Endothelial cell of umbilical vein (primary cell): ENCODE results near the gene CNOT10. TPM values are rescaled to one million over a fixed set of nuclear protein-coding genes. Genes with fewer than 3 reads are reported as not detected.

Experiments used
- BruUV-seq: library from RNA; stranded (reverse); fragments of 400-500 nt; replicated peaks from 2 replicates; lab custom pipeline; 2021; lab: Mats Ljungman, UMichigan
- CTCF ChIA-PET: fragments of 300-600, 350-600 bp; sonication (Branson Sonifier 250); formaldehyde crosslinking; loops from one replicate; lab custom pipeline; 2021; ENCODE audit warnings: antibody characterized with exemption, inconsistent platforms; lab: Charles Lee
- POLR2A ChIA-PET: fragments of 300-600, 350-600 bp; sonication (Branson Sonifier 250); formaldehyde crosslinking; loops from one replicate; lab custom pipeline; 2021; ENCODE audit warnings: antibody characterized with exemption, inconsistent platforms; lab: Charles Lee
- DNase-seq: peaks from one replicate; pipeline ENCODE4 v3.0.0-alpha.2; 2011; ENCODE audit warnings: low read depth, low spot score
- FAIRE-seq: peaks from 2 replicates; lab custom pipeline; 2011; peaks lifted over from hg19 to GRCh38; lab: Jason Lieb, UNC
- H2AFZ ChIP-seq: 2 replicates; pipeline ENCODE4 v1.6.0; 2012; ENCODE audit warnings: low read depth, low read length, control low read depth, inconsistent platforms
- H3K27ac ChIP-seq: 2 replicates; pipeline ENCODE4 v1.5.1; 2011; ENCODE audit warnings: low read depth, mild to moderate bottlenecking, control low read depth, low read length, moderate library complexity; ENCODE audit not compliant: insufficient read depth
- H3K27me3 ChIP-seq, 2 experiments: 2 replicates each; pipeline versions ENCODE4 v1.6.0 to v1.6.1; 2011; ENCODE audit warnings: low read length in 2 of 2, mixed read lengths in 1 of 2; ENCODE audit not compliant: control insufficient read depth in 2 of 2, insufficient read depth in 2 of 2
- H3K36me3 ChIP-seq, 2 experiments: 2 replicates in 1 of 2; 3 replicates in 1 of 2; pipeline ENCODE4 v1.5.1; 2011; ENCODE audit warnings: low read length in 2 of 2, mild to moderate bottlenecking in 1 of 2, moderate library complexity in 1 of 2; ENCODE audit not compliant: control insufficient read depth in 2 of 2, insufficient read depth in 2 of 2; ENCODE audit errors: extremely low read depth in 1 of 2
- H3K4me1 ChIP-seq: 3 replicates; pipeline ENCODE4 v1.5.1; 2011; ENCODE audit warnings: mild to moderate bottlenecking, low read length; ENCODE audit not compliant: control insufficient read depth, insufficient read depth; ENCODE audit errors: extremely low read depth
- H3K4me2 ChIP-seq: 2 replicates; pipeline ENCODE4 v1.6.1; 2011; ENCODE audit warnings: low read length, control low read depth, mixed read lengths; ENCODE audit not compliant: insufficient read depth
- H3K4me3 ChIP-seq, 3 experiments: fragments of 200-600 bp in 1 of 3; sonication (generic), shearing (Covaris generic) in 1 of 3; replicated peaks in 1 of 3; 2 replicates each; pipeline ENCODE4 v1.5.1; 2011 to 2016; ENCODE audit warnings: control low read depth in 3 of 3, low read length in 3 of 3, mild to moderate bottlenecking in 2 of 3, inconsistent platforms in 1 of 3, low read depth in 1 of 3, moderate library complexity in 1 of 3; ENCODE audit not compliant: insufficient read depth in 1 of 3
- H3K79me2 ChIP-seq: 2 replicates; pipeline ENCODE4 v1.6.0; 2012; ENCODE audit warnings: low read length, inconsistent platforms; ENCODE audit not compliant: control insufficient read depth, insufficient read depth
- H3K9ac ChIP-seq: replicated peaks from 2 replicates; pipeline ENCODE3; 2011; ENCODE audit warnings: low read length, control low read depth; ENCODE audit not compliant: insufficient read depth; ENCODE audit errors: extremely low read depth
- H3K9me1 ChIP-seq: replicated peaks from 3 replicates; pipeline ENCODE4 v1.6.0; 2011; ENCODE audit warnings: mild to moderate bottlenecking, low read length; ENCODE audit not compliant: control insufficient read depth, insufficient read depth; ENCODE audit errors: extremely low read depth
- H3K9me3 ChIP-seq: replicated peaks from 2 replicates; pipeline ENCODE4 v1.5.1; 2012; ENCODE audit warnings: low read length, inconsistent platforms; ENCODE audit not compliant: control insufficient read depth, insufficient read depth
- H4K20me1 ChIP-seq: replicated peaks from 2 replicates; pipeline ENCODE3; 2011; ENCODE audit warnings: mild to moderate bottlenecking, low read length; ENCODE audit not compliant: control insufficient read depth, insufficient read depth; ENCODE audit errors: extremely low read depth
- JUN ChIP-seq: IDR thresholded peaks from 2 replicates; pipeline ENCODE4 v1.6.1; 2011; ENCODE audit warnings: borderline replicate concordance, low read depth; ENCODE audit not compliant: insufficient read length, insufficient read depth
- MYC ChIP-seq: IDR thresholded peaks from one replicate; pipeline ENCODE4 v1.6.1; 2011; ENCODE audit warnings: mild to moderate bottlenecking, low read depth, low read length
- POLR2A ChIP-seq: IDR thresholded peaks from 2 replicates; pipeline ENCODE4 v1.6.1; 2012; ENCODE audit warnings: low read depth, mild to moderate bottlenecking, control low read depth, low read length
- dilution Hi-C: fragments of 300-500 bp; cut with MboI; formaldehyde crosslinking; loops from one replicate; pipeline ENCODE4 v1.15.0; 2019; ENCODE audit warnings: low sequenced_read_pairs; ENCODE audit not compliant: extremely low pct_ligation_motif_present
- intact Hi-C: fragments of 100-400 bp; cut with micrococcal nuclease; formaldehyde crosslinking; loops from one replicate; pipeline ENCODE4 v1.10.0; 2022
- polyA plus RNA-seq, 4 experiments: library from polyadenylated mRNA; depleted of rRNA in 3 of 4; stranded (reverse) in 3 of 4; unstranded in 1 of 4; fragments of >200 nt; gene quantifications; 2 replicates each; pipeline versions ENCODE4 v1.2.1 to v1.2.3, GENCODE V29; 2011 to 2012; ENCODE audit warnings: missing spikeins in 1 of 4
- total RNA-seq: library from RNA; stranded (reverse); gene quantifications from 2 replicates; pipeline ENCODE4 v1.2.3, GENCODE V29; 2021
- TF ChIP-seq, protein P1 (sequence below), 2 donors: IDR thresholded peaks; 1 replicate in 1 of 2; 2 replicates in 1 of 2; pipeline ENCODE4 v1.5.1; 2011; ENCODE audit warnings: low read length in 2 of 2, mild to moderate bottlenecking in 2 of 2, moderate library complexity in 2 of 2, control low read depth in 1 of 2, inconsistent platforms in 1 of 2, low read depth in 1 of 2; ENCODE audit not compliant: insufficient read depth in 1 of 2; ENCODE audit errors: extremely low read depth in 1 of 2
- TF ChIP-seq, protein P2 (sequence below): IDR thresholded peaks from 2 replicates; pipeline ENCODE4 v1.6.1; 2011; ENCODE audit not compliant: insufficient read depth, insufficient read length

Gene CNOT10
- total and polyA plus RNA-seq, 2 donors (not counting 3 experiments of a cell fraction or from before 2014, with no cell fraction given): 23.6 to 28.6 TPM

GRCh38 chr3:32707026-32707370, 22.0 kb downstream of the CNOT10 start:
- no peak for DNase-seq
- peaks cover 2% of the 10 kb centered on the region for H4K20me1 ChIP-seq
- POLR2A ChIA-PET: interaction anchor here (0.6 kb wide), 1 partner anchor 400 kb away, joined by 5 read pairs; no protein-coding TSS in a partner anchor
- no TSS peak for BruUV-seq
- no peaks in the 10 kb centered on the region for H3K27me3 ChIP-seq
- intact Hi-C loops (no loop called here), dilution Hi-C loops (no loop called here)
- H3K4me3 ChIP-seq: no peak overlapping the region
- H3K9me3 ChIP-seq: no peaks in the 10 kb centered on the region
- no peak overlapping the region for H3K9ac ChIP-seq
- no peak overlapping the region for H3K4me2 ChIP-seq
- TF ChIP-seq, protein P1, sequence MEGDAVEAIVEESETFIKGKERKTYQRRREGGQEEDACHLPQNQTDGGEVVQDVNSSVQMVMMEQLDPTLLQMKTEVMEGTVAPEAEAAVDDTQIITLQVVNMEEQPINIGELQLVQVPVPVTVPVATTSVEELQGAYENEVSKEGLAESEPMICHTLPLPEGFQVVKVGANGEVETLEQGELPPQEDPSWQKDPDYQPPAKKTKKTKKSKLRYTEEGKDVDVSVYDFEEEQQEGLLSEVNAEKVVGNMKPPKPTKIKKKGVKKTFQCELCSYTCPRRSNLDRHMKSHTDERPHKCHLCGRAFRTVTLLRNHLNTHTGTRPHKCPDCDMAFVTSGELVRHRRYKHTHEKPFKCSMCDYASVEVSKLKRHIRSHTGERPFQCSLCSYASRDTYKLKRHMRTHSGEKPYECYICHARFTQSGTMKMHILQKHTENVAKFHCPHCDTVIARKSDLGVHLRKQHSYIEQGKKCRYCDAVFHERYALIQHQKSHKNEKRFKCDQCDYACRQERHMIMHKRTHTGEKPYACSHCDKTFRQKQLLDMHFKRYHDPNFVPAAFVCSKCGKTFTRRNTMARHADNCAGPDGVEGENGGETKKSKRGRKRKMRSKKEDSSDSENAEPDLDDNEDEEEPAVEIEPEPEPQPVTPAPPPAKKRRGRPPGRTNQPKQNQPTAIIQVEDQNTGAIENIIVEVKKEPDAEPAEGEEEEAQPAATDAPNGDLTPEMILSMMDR (IDR thresholded peaks at IDR 0.05; ENCODE audit: extremely low read depth in 1 of 2, insufficient read depth in 1 of 2, low read depth in 1 of 2, low read length in 2 of 2): no peak
- TF ChIP-seq JUN: no peak
- TF ChIP-seq POLR2A: no peak
- no peak for TF ChIP-seq MYC
- TF ChIP-seq, protein P2, sequence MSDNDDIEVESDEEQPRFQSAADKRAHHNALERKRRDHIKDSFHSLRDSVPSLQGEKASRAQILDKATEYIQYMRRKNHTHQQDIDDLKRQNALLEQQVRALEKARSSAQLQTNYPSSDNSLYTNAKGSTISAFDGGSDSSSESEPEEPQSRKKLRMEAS: no peak
- H3K9me1 ChIP-seq: no peaks in the 10 kb centered on the region
- H3K79me2 ChIP-seq: no peaks in the 10 kb centered on the region
- FAIRE-seq: no peak
- H3K27ac ChIP-seq: no peak overlapping the region
- CTCF ChIA-PET: no interaction called here
- H2AFZ ChIP-seq: no peak overlapping the region
- peaks cover 3 to 4% of the 10 kb centered on the region in 2 experiments for H3K36me3 ChIP-seq
- no peaks in the 10 kb centered on the region for H3K4me1 ChIP-seq

- H3K9me1 ChIP-seq: no peaks in the 10 kb centered on the region
- CTCF ChIA-PET: interaction anchor here (1.1 to 1.2 kb wide), 2 partner anchors 12 kb away, joined by 3 read pairs; no protein-coding TSS in a partner anchor
- H3K4me1 ChIP-seq: no peaks in the 10 kb centered on the region
- POLR2A ChIA-PET: no interaction called here
- H3K27ac ChIP-seq: no peak overlapping the region
- H3K36me3 ChIP-seq: peaks cover 4 to 5% of the 10 kb centered on the region in 2 experiments
- dilution Hi-C loops: no loop called here
- H2AFZ ChIP-seq: no peak overlapping the region
- H3K9me3 ChIP-seq: no peaks in the 10 kb centered on the region
- BruUV-seq: no TSS peak
- H4K20me1 ChIP-seq: peaks cover 2% of the 10 kb centered on the region
- H3K4me2 ChIP-seq: no peak overlapping the region
- H3K27me3 ChIP-seq: no peaks in the 10 kb centered on the region
- H3K9ac ChIP-seq: no peak overlapping the region
- no peaks in the 10 kb centered on the region for H3K79me2 ChIP-seq
- FAIRE-seq: no peak
- TF ChIP-seq JUN: no peak
- TF ChIP-seq, protein P1 (IDR thresholded peaks at IDR 0.05; ENCODE audit: extremely low read depth in 1 of 2, insufficient read depth in 1 of 2, low read depth in 1 of 2, low read length in 2 of 2): no peak
- H3K4me3 ChIP-seq: no peak overlapping the region
- intact Hi-C loops: no loop called here
- no peak for DNase-seq
These were observed 23.8 kb downstream of the CNOT10 start for GRCh38 chr3:32708672-32709283.
